Activated T-helper 1 cell treated with anti-CD3 and anti-CD28 coated beads, Interleukin-12 subunit alpha, Interleukin-12 subunit beta, Interleukin-2, Interleukin-4 antibody, amounts not matched to agents 30 ng/mL and 10 ng/mL and 1 ng/mL, durations not matched to agents 14 hours and 24 hours and 36 hours (primary cell): ENCODE results near the gene GRID1. TPM values are rescaled to one million over a fixed set of nuclear protein-coding genes. Genes with fewer than 3 reads are reported as not detected.

Source experiments
- DNase-seq: peaks from one replicate; pipeline ENCODE4 v3.0.0; 2021; ENCODE audit warnings: low spot score
- H3K27ac Mint-ChIP-seq: one replicate; pipeline ENCODE4 v1.8.0; 2021; ENCODE audit warnings: mild to moderate bottlenecking, mixed read lengths
- H3K27me3 Mint-ChIP-seq: one replicate; pipeline ENCODE4 v1.8.0; 2022; ENCODE audit warnings: mild to moderate bottlenecking, moderate library complexity, mixed read lengths; ENCODE audit not compliant: insufficient read depth
- H3K36me3 Mint-ChIP-seq: one replicate; pipeline ENCODE4 v1.8.0; 2021; ENCODE audit warnings: low read depth, mixed read lengths
- H3K4me1 Mint-ChIP-seq: one replicate; pipeline ENCODE4 v1.8.0; 2021; ENCODE audit warnings: low read depth, mixed read lengths
- H3K4me3 Mint-ChIP-seq: one replicate; pipeline ENCODE4 v1.8.0; 2021; ENCODE audit warnings: mild to moderate bottlenecking, moderate library complexity, mixed read lengths
- H3K9me3 Mint-ChIP-seq: one replicate; pipeline ENCODE4 v1.8.0; 2021; ENCODE audit warnings: mixed read lengths
- intact Hi-C: fragments of 100-400 bp; cut with micrococcal nuclease; formaldehyde crosslinking; loops from one replicate; pipeline ENCODE4 v1.15.1; 2024
- total RNA-seq: library from RNA; stranded (reverse); gene quantifications from 2 replicates; pipeline ENCODE4 v1.2.3, GENCODE V29; 2022

Gene GRID1
- total RNA-seq, 1 donor from 2014 or later, result not detected

DNA sequence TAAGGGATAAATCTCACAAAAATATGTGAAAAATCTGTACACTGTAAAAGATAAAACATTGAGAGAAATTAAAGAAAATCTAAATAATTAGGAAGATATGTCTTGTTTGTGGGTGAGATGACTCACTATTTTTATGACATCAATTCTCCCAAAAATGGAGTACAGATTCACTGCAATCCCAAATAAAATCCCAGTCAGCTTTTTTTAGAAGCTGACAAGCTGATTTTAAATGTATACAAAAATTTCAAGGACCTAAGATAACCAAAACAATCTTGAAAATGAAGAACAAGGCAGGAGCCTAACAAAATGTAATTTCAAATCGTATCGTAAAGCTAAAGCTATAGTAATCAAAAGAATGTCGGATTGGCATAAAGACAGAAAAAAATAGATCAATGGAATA lies 458.1 kb downstream of the GRID1 start:
- H3K9me3 Mint-ChIP-seq, result no peaks in the 10 kb centered on the region
- intact Hi-C loops, result no loop called here
- DNase-seq, result no peak
- no peaks in the 10 kb centered on the region for H3K27me3 Mint-ChIP-seq
- H3K36me3 Mint-ChIP-seq, result no peaks in the 10 kb centered on the region
- no peak overlapping the region for H3K4me3 Mint-ChIP-seq
- H3K4me1 Mint-ChIP-seq, result no peaks in the 10 kb centered on the region
- no peak overlapping the region for H3K27ac Mint-ChIP-seq

DNA sequence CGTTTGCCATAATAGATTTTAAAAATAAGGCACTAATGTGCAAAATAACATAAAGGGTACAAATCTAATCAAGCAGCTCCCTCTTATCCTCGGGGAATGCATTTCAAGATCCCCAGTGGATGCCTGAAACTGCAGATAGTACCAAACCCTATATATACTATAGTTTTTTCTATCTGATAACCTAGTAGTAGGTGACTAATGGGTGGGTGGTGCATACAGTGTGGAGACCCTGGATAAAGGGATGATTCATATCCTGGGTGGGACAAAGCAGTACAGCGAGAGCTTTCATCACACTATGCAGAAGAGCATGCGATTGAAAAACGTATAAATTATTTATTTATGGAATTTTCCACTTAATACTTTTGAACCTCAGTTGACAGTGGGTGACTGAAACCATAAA lies 464.5 kb downstream of the GRID1 start:
- no peaks in the 10 kb centered on the region for H3K9me3 Mint-ChIP-seq
- no peak overlapping the region for H3K27ac Mint-ChIP-seq
- H3K4me1 Mint-ChIP-seq, result no peaks in the 10 kb centered on the region
- DNase-seq, result no peak
- no peak overlapping the region for H3K4me3 Mint-ChIP-seq
- no peaks in the 10 kb centered on the region for H3K36me3 Mint-ChIP-seq
- no peaks in the 10 kb centered on the region for H3K27me3 Mint-ChIP-seq
- intact Hi-C loops, result no loop called here

DNA sequence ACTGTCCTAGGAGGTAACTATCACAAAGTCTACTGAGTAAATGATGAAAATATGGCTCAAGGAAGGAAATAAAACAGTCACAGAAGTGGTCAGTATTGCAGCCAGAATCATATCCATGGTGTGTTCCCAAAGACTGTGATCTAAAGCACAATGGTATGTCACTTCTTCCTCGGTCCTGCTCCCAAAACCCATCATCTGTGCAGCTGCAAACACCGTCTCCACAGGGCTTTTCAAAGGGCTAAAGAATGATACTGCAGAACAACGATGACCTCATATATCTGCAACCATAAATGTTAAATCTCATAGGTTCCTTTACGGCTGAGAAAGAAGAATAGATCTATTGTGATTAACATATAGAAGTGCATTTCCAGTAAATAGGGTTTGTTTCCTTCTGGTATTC lies 465.0 kb downstream of the GRID1 start:
- Mint-ChIP-seq H3K4me3 (no peak overlapping the region), H3K36me3 (no peaks in the 10 kb centered on the region), H3K9me3 (no peaks in the 10 kb centered on the region), H3K27me3 (no peaks in the 10 kb centered on the region), H3K4me1 (no peaks in the 10 kb centered on the region), H3K27ac (no peak overlapping the region)
- intact Hi-C loops, result no loop called here
- DNase-seq, result no peak

DNA sequence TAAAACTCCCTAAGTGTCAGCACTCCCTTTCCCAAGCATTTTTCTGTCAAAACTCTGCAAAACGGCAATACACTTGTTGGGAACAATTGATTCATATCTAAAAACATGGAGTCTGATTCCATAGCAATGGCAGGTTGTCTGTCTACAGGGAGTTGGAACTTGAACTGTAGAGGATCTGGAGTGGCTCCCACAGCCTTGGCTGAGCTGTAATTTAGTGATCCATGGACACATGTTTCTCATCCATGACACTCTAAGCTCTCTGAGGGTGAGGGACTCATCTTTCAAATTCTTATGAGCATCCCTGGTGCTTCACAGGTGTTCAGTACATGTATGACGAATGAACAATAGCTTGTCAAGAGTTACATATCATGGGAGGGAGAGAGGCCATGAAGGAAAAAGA lies 466.1 kb downstream of the GRID1 start:
- Mint-ChIP-seq H3K4me1 (no peaks in the 10 kb centered on the region), H3K9me3 (no peaks in the 10 kb centered on the region), H3K27ac (no peak overlapping the region), H3K36me3 (no peaks in the 10 kb centered on the region), H3K4me3 (no peak overlapping the region), H3K27me3 (no peaks in the 10 kb centered on the region)
- intact Hi-C loops, result no loop called here
- DNase-seq, result no peak

DNA sequence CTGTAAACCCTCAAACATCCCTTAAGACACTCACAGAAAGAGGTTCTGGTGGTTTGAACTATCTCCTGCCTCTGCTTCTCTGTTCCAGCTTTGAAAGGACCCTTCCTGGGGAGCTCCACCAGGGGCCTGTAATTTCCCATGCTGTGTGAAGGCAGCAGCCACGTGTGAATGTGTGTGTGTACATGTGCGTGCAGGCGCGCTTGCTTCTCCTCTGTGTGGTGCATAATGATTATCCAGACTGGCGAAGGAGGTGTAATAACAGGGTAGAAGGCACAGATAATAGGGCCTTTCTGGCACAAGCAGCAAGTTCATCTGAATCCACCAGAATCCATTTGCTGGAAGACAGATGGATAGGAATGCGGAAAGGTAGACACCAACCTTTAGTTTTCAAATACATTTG lies 466.5 kb downstream of the GRID1 start:
- Mint-ChIP-seq H3K27ac (no peak overlapping the region), H3K4me1 (no peaks in the 10 kb centered on the region), H3K36me3 (no peaks in the 10 kb centered on the region), H3K9me3 (no peaks in the 10 kb centered on the region), H3K27me3 (no peaks in the 10 kb centered on the region), H3K4me3 (no peak overlapping the region)
- intact Hi-C loops, result no loop called here
- no peak for DNase-seq

DNA sequence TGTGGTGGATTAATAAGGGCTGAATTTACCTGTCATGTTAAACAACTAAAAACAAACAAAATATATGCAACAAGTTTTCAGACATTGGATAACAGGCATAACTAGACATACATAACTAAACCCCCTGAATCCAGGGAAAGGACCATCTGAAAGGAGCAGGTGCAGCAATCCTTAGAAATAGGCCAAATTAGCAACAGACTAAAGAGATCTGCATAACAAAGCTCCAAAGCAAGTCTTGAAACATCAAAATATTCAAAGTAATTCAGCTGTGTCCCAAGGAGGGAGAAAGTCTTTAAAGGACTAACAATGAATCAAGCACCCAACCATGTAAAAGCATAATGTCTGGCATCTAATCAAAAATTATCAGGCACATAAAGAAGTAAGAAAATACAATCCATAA lies 475.1 kb downstream of the GRID1 start:
- H3K9me3 Mint-ChIP-seq, result no peaks in the 10 kb centered on the region
- no peak for DNase-seq
- H3K4me1 Mint-ChIP-seq, result no peaks in the 10 kb centered on the region
- H3K4me3 Mint-ChIP-seq, result no peak overlapping the region
- H3K27me3 Mint-ChIP-seq, result peaks cover 2% of the 10 kb centered on the region
- intact Hi-C loops, result no loop called here
- no peaks in the 10 kb centered on the region for H3K36me3 Mint-ChIP-seq
- no peak overlapping the region for H3K27ac Mint-ChIP-seq

DNA sequence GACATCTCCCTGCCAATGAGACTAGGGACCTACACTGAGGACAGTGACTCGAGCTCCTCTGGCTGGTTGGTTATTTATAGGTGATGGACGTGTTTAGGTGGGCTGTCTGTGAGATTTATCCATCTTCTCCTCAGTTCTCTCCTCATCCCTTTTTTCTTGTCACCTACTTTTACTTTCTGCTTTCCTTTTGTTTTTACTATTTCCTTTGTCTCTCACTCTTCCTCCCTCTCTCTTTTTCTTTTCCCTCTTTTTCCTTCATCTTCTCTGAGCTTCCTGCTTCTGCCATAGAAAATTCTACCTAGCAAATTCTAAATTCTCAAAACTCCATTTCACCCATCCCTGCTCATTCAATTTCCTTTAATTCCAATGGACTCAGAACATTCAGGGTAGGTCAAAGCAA lies 478.0 kb downstream of the GRID1 start:
- Mint-ChIP-seq H3K36me3 (no peaks in the 10 kb centered on the region), H3K4me3 (no peak overlapping the region), H3K9me3 (no peaks in the 10 kb centered on the region), H3K4me1 (no peaks in the 10 kb centered on the region), H3K27ac (no peak overlapping the region), H3K27me3 (peaks cover 2% of the 10 kb centered on the region)
- intact Hi-C loops, result no loop called here
- DNase-seq, result no peak

DNA sequence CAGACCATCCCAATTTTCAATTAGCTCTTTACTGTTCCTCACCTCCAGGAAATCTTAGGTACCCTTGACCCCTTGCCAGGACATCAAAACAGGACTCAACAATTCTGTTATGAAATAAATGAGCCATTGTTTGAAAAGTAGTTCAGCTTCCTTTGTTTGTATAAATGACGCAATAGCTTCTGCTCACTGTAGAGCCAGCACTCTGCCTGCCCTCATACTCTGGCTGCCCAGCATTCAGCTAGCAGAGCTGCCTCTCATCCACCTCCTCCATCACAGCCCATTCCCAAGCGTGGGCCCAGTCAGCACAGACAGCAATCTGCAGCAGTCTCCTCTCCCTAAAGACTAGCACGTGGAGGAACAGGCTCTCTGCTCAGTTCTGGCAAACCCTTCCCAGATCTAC lies 478.6 kb downstream of the GRID1 start:
- DNase-seq, result no peak
- Mint-ChIP-seq H3K36me3 (no peaks in the 10 kb centered on the region), H3K27ac (no peak overlapping the region), H3K9me3 (no peaks in the 10 kb centered on the region), H3K4me3 (no peak overlapping the region), H3K27me3 (peaks cover 2% of the 10 kb centered on the region), H3K4me1 (no peaks in the 10 kb centered on the region)
- intact Hi-C loops, result no loop called here

DNA sequence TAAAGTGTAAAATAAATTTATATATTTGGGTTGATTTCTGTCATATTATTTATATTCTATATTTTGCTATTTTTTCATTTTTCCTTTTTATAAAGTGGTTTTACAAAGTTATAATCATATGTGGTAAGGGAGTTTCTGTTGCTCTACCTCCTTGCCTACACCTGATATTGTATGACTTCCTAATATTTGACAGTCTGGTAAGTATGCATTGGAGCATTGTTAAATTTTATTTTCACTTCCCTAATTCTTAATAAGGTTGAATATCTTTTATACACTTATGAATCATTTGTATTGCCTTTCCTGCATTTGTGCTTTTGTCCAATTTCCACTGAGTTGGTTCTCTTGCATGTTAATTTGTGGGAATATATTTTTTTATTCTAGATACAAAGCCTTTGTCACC lies 492.4 kb downstream of the GRID1 start:
- no peaks in the 10 kb centered on the region for H3K9me3 Mint-ChIP-seq
- no peak overlapping the region for H3K27ac Mint-ChIP-seq
- no peaks in the 10 kb centered on the region for H3K36me3 Mint-ChIP-seq
- no peak overlapping the region for H3K4me3 Mint-ChIP-seq
- H3K27me3 Mint-ChIP-seq, result no peaks in the 10 kb centered on the region
- H3K4me1 Mint-ChIP-seq, result no peaks in the 10 kb centered on the region
- no peak for DNase-seq
- intact Hi-C loops, result no loop called here

DNA sequence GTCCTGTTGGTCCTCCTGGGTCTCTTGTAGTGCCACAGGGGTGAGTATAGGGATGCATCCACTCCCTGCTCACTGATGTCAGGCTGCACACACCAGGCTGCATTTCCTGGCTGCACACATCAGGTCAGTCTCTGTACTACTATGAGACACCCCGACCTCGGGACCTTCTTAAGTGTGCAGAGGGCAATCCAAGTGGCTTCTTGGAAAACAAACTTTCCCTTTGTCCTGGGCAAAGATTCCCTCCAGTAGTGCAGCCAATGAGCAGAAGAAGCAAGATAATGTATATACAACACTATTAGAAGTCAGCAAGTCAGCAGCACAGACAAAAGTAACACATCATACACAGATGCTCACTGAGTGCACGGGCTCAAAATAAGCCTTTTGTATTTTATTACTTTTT lies 493.5 kb downstream of the GRID1 start:
- no peak for DNase-seq
- H3K9me3 Mint-ChIP-seq, result no peaks in the 10 kb centered on the region
- H3K36me3 Mint-ChIP-seq, result no peaks in the 10 kb centered on the region
- no peaks in the 10 kb centered on the region for H3K27me3 Mint-ChIP-seq
- H3K4me1 Mint-ChIP-seq, result no peaks in the 10 kb centered on the region
- intact Hi-C loops, result no loop called here
- H3K4me3 Mint-ChIP-seq, result no peak overlapping the region
- no peak overlapping the region for H3K27ac Mint-ChIP-seq

DNA sequence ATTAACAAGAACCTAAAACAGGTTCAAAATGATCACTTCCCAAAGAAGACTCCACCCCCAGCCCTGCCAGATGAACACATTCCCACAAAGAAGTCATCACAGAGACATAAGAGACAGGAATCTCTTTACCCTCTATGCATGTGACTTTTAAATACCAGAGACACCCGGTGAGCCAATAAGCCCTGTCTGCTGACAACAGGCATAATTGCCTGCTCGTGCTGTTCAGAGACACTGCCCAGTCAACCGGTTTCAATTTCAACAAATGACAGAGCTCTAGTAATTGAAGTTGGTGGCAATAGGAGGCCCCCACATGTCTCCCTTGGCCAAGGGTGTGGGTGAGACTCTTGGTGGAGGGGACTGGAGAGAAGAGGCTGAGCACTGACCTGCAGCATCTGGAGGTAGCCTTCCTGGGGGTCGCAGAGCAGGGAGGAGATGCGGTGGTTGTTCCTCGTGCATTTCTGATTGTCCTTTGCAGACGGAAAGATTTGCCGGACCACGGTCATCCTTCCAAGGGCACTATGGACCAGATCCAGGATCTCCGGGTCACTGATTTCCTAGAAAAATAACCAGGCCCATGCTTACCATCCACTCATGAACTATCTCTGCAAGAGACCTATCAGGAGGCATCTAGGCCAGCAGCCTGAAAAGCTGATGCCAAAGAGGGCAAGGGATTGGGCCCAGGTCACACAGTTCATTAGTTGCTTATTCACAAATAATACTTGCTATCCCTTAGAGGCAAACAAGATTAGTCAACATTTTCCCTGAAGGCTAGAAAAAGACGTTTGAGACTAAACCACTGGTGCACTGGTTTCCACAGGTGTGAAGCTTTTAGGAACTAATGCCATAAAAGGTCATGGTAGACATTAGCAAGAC lies 497.7 kb downstream of the GRID1 start:
- Mint-ChIP-seq H3K4me1 (no peaks in the 10 kb centered on the region), H3K27ac (no peak overlapping the region), H3K9me3 (no peaks in the 10 kb centered on the region), H3K36me3 (no peaks in the 10 kb centered on the region), H3K4me3 (no peak overlapping the region), H3K27me3 (peaks cover 3% of the 10 kb centered on the region)
- intact Hi-C loops, result no loop called here
- DNase-seq, result no peak

DNA sequence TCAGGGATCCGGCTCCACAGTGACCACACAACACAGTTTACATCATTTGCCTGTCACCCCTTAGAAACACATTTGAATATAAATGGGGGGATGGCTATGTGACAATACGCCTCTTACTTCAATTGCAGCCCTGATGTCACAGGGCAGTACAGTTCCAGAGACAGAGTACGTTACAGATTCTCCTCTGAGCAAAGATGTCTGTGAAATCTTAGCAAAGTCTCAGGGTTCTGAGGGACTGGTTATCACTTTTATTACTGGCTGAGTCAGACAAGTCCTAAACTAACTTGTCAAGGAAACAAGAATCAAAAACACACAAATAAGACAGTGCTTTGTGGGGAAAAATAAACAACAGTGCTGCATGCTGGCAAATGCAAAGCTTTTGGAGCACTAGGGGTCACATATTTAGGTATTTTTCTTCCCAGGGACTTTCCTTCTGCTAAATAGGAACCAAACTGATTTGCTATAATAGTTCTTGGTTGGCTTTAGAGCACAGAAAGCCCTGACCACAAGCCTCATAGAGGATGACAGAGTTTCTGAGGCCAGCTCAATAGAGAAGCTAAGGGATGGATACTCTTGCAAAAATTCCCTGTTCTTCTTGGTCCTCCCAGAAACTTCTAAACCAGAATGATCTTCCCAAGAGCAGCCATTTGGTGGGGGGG lies 501.6 kb downstream of the GRID1 start:
- no peak overlapping the region for H3K4me3 Mint-ChIP-seq
- no peak overlapping the region for H3K27ac Mint-ChIP-seq
- H3K4me1 Mint-ChIP-seq, result no peaks in the 10 kb centered on the region
- H3K9me3 Mint-ChIP-seq, result no peaks in the 10 kb centered on the region
- DNase-seq, result no peak
- intact Hi-C loops, result no loop called here
- H3K27me3 Mint-ChIP-seq, result peaks cover 3% of the 10 kb centered on the region
- H3K36me3 Mint-ChIP-seq, result no peaks in the 10 kb centered on the region

DNA sequence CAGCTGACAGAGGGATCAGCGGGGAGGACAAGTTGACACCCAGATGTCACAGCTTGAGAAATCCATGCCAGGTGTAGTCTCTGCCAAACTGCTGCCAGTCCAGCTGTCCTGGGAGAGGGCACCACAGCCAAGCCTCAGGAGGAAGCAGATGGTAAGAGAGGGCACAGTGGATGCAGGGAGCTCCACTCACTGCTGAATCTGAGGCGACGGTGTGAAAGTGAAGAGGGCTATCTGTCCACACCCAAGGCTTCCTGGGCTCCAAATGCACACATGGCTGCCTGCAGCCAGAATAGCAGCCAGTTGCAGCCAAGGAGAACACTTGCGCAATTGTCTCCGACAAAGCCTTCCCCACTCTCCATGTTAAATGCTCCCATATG lies 502.4 kb downstream of the GRID1 start:
- no peak for DNase-seq
- H3K9me3 Mint-ChIP-seq, result no peaks in the 10 kb centered on the region
- H3K27ac Mint-ChIP-seq, result no peak overlapping the region
- no peak overlapping the region for H3K4me3 Mint-ChIP-seq
- intact Hi-C loops, result no loop called here
- peaks cover 3% of the 10 kb centered on the region for H3K27me3 Mint-ChIP-seq
- H3K4me1 Mint-ChIP-seq, result no peaks in the 10 kb centered on the region
- H3K36me3 Mint-ChIP-seq, result no peaks in the 10 kb centered on the region
